Stimulated activated CD8-positive, alpha-beta memory T cell treated with anti-CD3 and anti-CD28 coated beads, Interleukin-2, amount 100 ng/mL, for 1 hour (primary cell): ENCODE measurements around the gene PLA2G4C.
A peak's percentile ranks its signal among the peaks of the same experiment; 100 is the strongest.

Experiments used
- DNase-seq, 2 donors: peaks; one replicate each; pipeline ENCODE4 v3.0.0-alpha.2; 2020; ENCODE audit warnings: low read depth in 2 of 2

The PLA2G4C gene

GRCh38 chr19:48110350-48110966 lies at the start of gene PLA2G4C:
TSS of gene PLA2G4C (minus strand) at chr19:48110817. CDS start at chr19:48106529, 4,288 bp downstream.
- peak; percentile 55 to 73 for DNase-seq

- no peak for DNase-seq
Observed at GRCh38 chr19:48158210-48158790, 47.7 kb upstream of the PLA2G4C start.

GRCh38 chr19:48154003-48154402 lies 43.4 kb upstream of the PLA2G4C start:
- DNase-seq: no peak

DNA sequence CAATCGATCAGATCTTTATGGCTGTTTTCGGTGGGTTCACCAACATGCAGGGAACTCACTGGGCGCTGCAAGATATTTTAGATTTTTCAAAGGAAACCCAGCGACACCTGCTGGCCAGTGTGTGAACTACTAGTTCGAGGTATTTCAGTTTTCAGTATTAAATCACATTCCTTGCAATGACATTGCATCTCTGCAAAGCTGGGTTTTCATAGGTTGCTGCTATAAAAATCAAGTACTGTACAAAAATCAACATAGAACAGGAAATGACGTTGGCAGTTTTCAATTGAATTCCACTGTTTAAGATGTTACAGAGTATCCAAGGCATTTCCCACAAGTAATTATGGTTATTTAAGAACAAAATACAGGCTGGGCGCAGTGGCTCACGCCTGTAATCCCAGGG lies 41.9 kb upstream of the PLA2G4C start:
- DNase-seq: peak; percentile 48 to 52

- no peak for DNase-seq
Observed at GRCh38 chr19:48149430-48149829, 38.8 kb upstream of the PLA2G4C start.

- DNase-seq: no peak
Observed at GRCh38 chr19:48148576-48148975, 38.0 kb upstream of the PLA2G4C start.

GRCh38 chr19:48147597-48148175 lies 37.1 kb upstream of the PLA2G4C start:
- DNase-seq: no peak

GRCh38 chr19:48139053-48139452 lies 28.4 kb upstream of the PLA2G4C start:
- DNase-seq: no peak

GRCh38 chr19:48137411-48137810 lies 26.8 kb upstream of the PLA2G4C start:
- no peak for DNase-seq

GRCh38 chr19:48136547-48136946 lies 25.9 kb upstream of the PLA2G4C start:
- no peak for DNase-seq

- DNase-seq: no peak
Observed at GRCh38 chr19:48135411-48135810, 24.8 kb upstream of the PLA2G4C start.

- DNase-seq: no peak
Observed at GRCh38 chr19:48133094-48133493, 22.5 kb upstream of the PLA2G4C start.

- DNase-seq: no peak
Observed at GRCh38 chr19:48127561-48127960, 16.9 kb upstream of the PLA2G4C start.

GRCh38 chr19:48123907-48124651 lies 13.5 kb upstream of the PLA2G4C start:
- no peak for DNase-seq

GRCh38 chr19:48122421-48122820 lies 11.8 kb upstream of the PLA2G4C start:
- no peak for DNase-seq

DNA sequence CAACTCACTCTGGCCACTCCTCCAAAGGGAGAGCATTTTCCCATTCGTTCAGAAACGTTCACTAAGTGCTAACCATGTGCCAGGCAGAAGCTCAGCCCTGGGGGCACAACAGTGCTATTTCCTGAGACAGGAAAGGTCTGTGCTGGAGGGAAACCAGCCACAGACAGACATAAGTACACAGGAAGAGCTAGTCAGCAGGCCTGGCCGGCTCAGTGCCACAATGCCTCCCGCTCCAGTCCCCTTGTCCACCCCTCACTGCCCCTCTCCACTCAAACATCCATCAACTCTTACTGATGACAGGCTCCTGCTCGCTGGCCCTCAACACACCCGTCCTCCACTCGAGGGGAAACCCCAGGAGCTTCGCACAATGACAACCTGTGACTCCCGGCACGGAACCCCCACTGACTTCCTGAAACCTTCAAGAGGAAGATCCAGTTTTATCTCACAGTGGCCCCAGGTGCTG lies 11.3 kb upstream of the PLA2G4C start:
- DNase-seq: no peak

DNA sequence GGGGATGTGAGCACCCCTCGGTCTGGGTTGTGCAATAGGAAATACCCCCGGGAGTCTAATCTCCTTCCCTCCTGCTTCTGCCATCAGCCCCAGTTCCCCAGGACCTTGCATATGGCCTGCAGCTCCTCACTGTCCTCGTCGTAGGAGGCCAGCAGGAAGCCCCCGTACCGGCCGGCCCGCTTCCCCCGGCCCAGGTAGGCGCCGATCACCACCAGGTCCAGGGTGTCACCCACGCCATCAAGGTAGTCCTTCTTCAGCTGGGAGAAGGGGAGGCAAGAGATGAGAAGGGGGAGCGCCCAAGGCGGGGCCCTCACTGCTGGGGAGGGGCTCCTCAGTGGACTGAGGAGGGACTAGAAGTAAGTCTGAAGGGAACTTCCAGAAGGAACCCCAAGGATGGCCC lies 10.4 kb upstream of the PLA2G4C start:
- DNase-seq: no peak

GRCh38 chr19:48120505-48120904 lies 9.9 kb upstream of the PLA2G4C start:
- no peak for DNase-seq

DNA sequence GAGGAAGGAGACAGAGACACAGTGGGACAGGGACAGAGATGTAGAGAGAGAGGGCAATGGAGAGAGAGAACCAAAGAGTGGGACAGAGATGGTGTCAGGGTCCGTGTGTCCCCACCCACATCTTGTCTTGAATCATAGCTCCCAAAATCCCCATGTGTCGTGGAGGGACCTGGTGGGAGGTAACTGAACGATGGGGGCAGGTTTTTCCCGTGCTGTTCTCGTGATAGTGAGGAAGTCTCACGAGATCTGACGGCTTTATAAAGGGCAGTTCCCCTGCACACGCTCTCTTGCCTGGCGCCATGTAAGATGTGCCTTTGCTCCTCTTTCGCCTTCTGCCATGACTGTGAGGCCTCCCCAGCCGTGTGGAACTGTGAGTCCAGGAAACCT lies 7.5 kb upstream of the PLA2G4C start:
- no peak for DNase-seq

- DNase-seq: no peak
Observed at GRCh38 chr19:48117515-48118130, 7.0 kb upstream of the PLA2G4C start.

- no peak for DNase-seq
Observed at GRCh38 chr19:48113190-48113917, 2.7 kb upstream of the PLA2G4C start.

GRCh38 chr19:48111280-48111679 lies 663 bp upstream of the PLA2G4C start:
- no peak for DNase-seq
